Large intestine (tissue), 3 donors: ENCODE data around the gene TEAD1. TPM values are rescaled to one million over a fixed set of nuclear protein-coding genes. Genes with fewer than 3 reads are reported as not detected.
A peak's percentile ranks its signal among the peaks of the same experiment; 100 is the strongest.

Source experiments
- DNase-seq, 2 donors: peaks; one replicate each; pipeline versions ENCODE4 v3.0.0 to v3.0.0-alpha.2; 2013
- H3K27ac ChIP-seq: one replicate; pipeline ENCODE4 v1.5.1; 2013; ENCODE audit warnings: low read length
- H3K27me3 ChIP-seq: 2 replicates; pipeline ENCODE4 v1.6.1; 2013; ENCODE audit warnings: low read length; ENCODE audit not compliant: control insufficient read depth, insufficient read depth
- H3K36me3 ChIP-seq: 2 replicates; pipeline ENCODE4 v1.6.1; 2013; ENCODE audit warnings: low read length; ENCODE audit not compliant: control insufficient read depth, insufficient read depth
- H3K4me1 ChIP-seq: one replicate; pipeline ENCODE4 v1.6.1; 2013; ENCODE audit warnings: low read length; ENCODE audit not compliant: control insufficient read depth, insufficient read depth
- H3K4me3 ChIP-seq: one replicate; pipeline ENCODE4 v1.5.1; 2013; ENCODE audit warnings: low read length
- H3K9me3 ChIP-seq: one replicate; pipeline ENCODE4 v1.6.1; 2013; ENCODE audit warnings: mild to moderate bottlenecking, low read depth, low read length, moderate library complexity; ENCODE audit not compliant: control insufficient read depth
- WGBS: methylation state at CpG from one replicate; pipeline ENCODE4 v1.1.5; 2013; ENCODE audit warnings: low lambda C conversion rate; ENCODE audit not compliant: insufficient coverage; 5-methylcytosine and 5-hydroxymethylcytosine counted together
- polyA plus RNA-seq: library from polyadenylated mRNA; unstranded; fragments of 120-200 nt; gene quantifications from one replicate; pipeline ENCODE4 v1.2.1, GENCODE V29; 2013

Gene TEAD1
- polyA plus RNA-seq, 1 donor = 38.7 TPM

- Histone ChIP-seq H3K4me1 (no peaks in the 10 kb centered on the region), H3K27ac (no peak overlapping the region), H3K27me3 (no peaks in the 10 kb centered on the region), H3K36me3 (no peaks in the 10 kb centered on the region), H3K9me3 (no peaks in the 10 kb centered on the region), H3K4me3 (no peak overlapping the region)
- DNase-seq = no peak
- WGBS = 100% methylated on average over 2 of the region's 8 CpGs
Measured at GRCh38 chr11:12662101-12662689, 12.0 kb upstream of the TEAD1 start.

- Histone ChIP-seq H3K36me3 (no peaks in the 10 kb centered on the region), H3K9me3 (no peaks in the 10 kb centered on the region), H3K27me3 (no peaks in the 10 kb centered on the region), H3K4me1 (no peaks in the 10 kb centered on the region), H3K4me3 (no peak overlapping the region), H3K27ac (no peak overlapping the region)
- no peak for DNase-seq
- WGBS = no CpG with 5 or more reads among the region's 1 CpG
Measured at GRCh38 chr11:12664385-12664784, 9.8 kb upstream of the TEAD1 start.

GRCh38 chr11:12666915-12667314 is 7.3 kb upstream of the TEAD1 start:
- Histone ChIP-seq H3K9me3 (no peaks in the 10 kb centered on the region), H3K4me3 (no peak overlapping the region), H3K36me3 (no peaks in the 10 kb centered on the region), H3K27me3 (no peaks in the 10 kb centered on the region), H3K27ac (no peak overlapping the region), H3K4me1 (no peaks in the 10 kb centered on the region)
- DNase-seq = no peak
- WGBS = 100% methylated on average over 1 of the region's 3 CpGs

- no peak overlapping the region for H3K27ac ChIP-seq
- H3K4me3 ChIP-seq = no peak overlapping the region
- no peaks in the 10 kb centered on the region for H3K4me1 ChIP-seq
- no peak for DNase-seq
- no CpG with 5 or more reads among the region's 1 CpG for WGBS
- H3K9me3 ChIP-seq = no peaks in the 10 kb centered on the region
- no peaks in the 10 kb centered on the region for H3K36me3 ChIP-seq
- H3K27me3 ChIP-seq = no peaks in the 10 kb centered on the region
Measured at GRCh38 chr11:12667646-12668045, 6.6 kb upstream of the TEAD1 start.

- Histone ChIP-seq H3K9me3 (no peaks in the 10 kb centered on the region), H3K27ac (no peak overlapping the region), H3K4me3 (no peak overlapping the region), H3K36me3 (no peaks in the 10 kb centered on the region), H3K4me1 (no peaks in the 10 kb centered on the region), H3K27me3 (no peaks in the 10 kb centered on the region)
- no CpG with 5 or more reads among the region's 2 CpGs for WGBS
- no peak for DNase-seq
Measured at GRCh38 chr11:12668166-12668565, 6.1 kb upstream of the TEAD1 start.

GRCh38 chr11:12669930-12670329 is 4.3 kb upstream of the TEAD1 start:
- Histone ChIP-seq H3K4me3 (no peak overlapping the region), H3K27ac (no peak overlapping the region), H3K36me3 (no peaks in the 10 kb centered on the region), H3K27me3 (no peaks in the 10 kb centered on the region), H3K4me1 (no peaks in the 10 kb centered on the region), H3K9me3 (no peaks in the 10 kb centered on the region)
- WGBS = 100% methylated on average over 1 of the region's 3 CpGs
- no peak for DNase-seq

- Histone ChIP-seq H3K27ac (no peak overlapping the region), H3K27me3 (no peaks in the 10 kb centered on the region), H3K36me3 (no peaks in the 10 kb centered on the region), H3K9me3 (no peaks in the 10 kb centered on the region), H3K4me3 (no peak overlapping the region), H3K4me1 (no peaks in the 10 kb centered on the region)
- no peak for DNase-seq
- 100% methylated on average over 2 of the region's 6 CpGs for WGBS
Measured at GRCh38 chr11:12671370-12671769, 2.9 kb upstream of the TEAD1 start.

GRCh38 chr11:12673601-12673923 is 659 bp upstream of the TEAD1 start:
- Histone ChIP-seq H3K27ac (peak overlapping the region; percentile 96), H3K4me3 (peak overlapping the region; percentile 82), H3K36me3 (no peaks in the 10 kb centered on the region), H3K27me3 (no peaks in the 10 kb centered on the region), H3K4me1 (peaks cover 7% of the 10 kb centered on the region), H3K9me3 (no peaks in the 10 kb centered on the region)
- 48% methylated on average over 3 of the region's 12 CpGs for WGBS
- no peak for DNase-seq

GRCh38 chr11:12674571-12674935 is 332 bp downstream of the TEAD1 start:
- no peaks in the 10 kb centered on the region for H3K27me3 ChIP-seq
- no peaks in the 10 kb centered on the region for H3K36me3 ChIP-seq
- no peak for DNase-seq
- peak overlapping the region; percentile 15 for H3K4me3 ChIP-seq
- no peaks in the 10 kb centered on the region for H3K9me3 ChIP-seq
- H3K27ac ChIP-seq = peak overlapping the region; percentile 45
- peaks cover 14% of the 10 kb centered on the region for H3K4me1 ChIP-seq
- WGBS = no CpG with 5 or more reads among the region's 46 CpGs

- peak in 1 of 2 donors; percentile 64 for DNase-seq
- no peaks in the 10 kb centered on the region for H3K27me3 ChIP-seq
- peaks cover 20% of the 10 kb centered on the region for H3K4me1 ChIP-seq
- no peaks in the 10 kb centered on the region for H3K36me3 ChIP-seq
- WGBS = 0% methylated on average over 2 of the region's 81 CpGs
- no peaks in the 10 kb centered on the region for H3K9me3 ChIP-seq
- H3K4me3 ChIP-seq = peak overlapping the region; percentile 79
- H3K27ac ChIP-seq = peak overlapping the region; percentile 59
Measured at GRCh38 chr11:12674936-12675696, 895 bp downstream of the TEAD1 start.
